B cell (primary cell): ENCODE measurements around the gene TRPC1.

ENCODE experiments used
- EZH2 ChIP-seq: IDR thresholded peaks from 2 replicates; pipeline ENCODE4 v1.6.1; 2012; ENCODE audit warnings: borderline replicate concordance, low read depth, mild to moderate bottlenecking, moderate library complexity, low read length; ENCODE audit not compliant: insufficient read depth, poor library complexity, severe bottlenecking
- TF ChIP-seq, protein P1 (sequence below): fragments of 200-600 bp; IDR thresholded peaks from one replicate; pipeline ENCODE4 v1.8.0; 2022; ENCODE audit warnings: antibody characterized with exemption, mild to moderate bottlenecking

DNA sequence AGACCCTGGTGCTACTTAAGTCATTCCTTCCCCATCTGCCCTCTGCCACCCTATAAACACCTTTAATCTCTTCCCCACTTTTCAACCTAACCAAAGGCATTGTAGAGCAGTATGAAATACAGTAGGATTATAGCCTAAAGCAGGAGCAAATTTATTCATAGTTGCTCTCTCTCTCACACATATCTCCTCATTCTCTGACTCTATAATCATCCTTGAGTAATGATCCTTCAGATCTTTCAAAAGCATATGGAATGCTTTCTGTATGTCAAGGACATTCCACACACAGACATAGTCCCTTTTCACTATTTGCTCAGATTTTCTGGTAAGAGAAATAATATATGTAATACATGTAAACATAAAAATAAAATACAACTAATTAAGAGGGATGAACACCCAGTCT, 54.1 kb downstream of the TRPC1 start:
- TF ChIP-seq, protein P1, sequence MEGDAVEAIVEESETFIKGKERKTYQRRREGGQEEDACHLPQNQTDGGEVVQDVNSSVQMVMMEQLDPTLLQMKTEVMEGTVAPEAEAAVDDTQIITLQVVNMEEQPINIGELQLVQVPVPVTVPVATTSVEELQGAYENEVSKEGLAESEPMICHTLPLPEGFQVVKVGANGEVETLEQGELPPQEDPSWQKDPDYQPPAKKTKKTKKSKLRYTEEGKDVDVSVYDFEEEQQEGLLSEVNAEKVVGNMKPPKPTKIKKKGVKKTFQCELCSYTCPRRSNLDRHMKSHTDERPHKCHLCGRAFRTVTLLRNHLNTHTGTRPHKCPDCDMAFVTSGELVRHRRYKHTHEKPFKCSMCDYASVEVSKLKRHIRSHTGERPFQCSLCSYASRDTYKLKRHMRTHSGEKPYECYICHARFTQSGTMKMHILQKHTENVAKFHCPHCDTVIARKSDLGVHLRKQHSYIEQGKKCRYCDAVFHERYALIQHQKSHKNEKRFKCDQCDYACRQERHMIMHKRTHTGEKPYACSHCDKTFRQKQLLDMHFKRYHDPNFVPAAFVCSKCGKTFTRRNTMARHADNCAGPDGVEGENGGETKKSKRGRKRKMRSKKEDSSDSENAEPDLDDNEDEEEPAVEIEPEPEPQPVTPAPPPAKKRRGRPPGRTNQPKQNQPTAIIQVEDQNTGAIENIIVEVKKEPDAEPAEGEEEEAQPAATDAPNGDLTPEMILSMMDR = no peak
- TF ChIP-seq EZH2 = no peak
